NT2/D1 (cell line): ENCODE data around the gene PATZ1.

Experiments
- SUZ12 ChIP-seq: IDR thresholded peaks from 2 replicates; pipeline ENCODE4 v1.6.1; 2011; ENCODE audit not compliant: insufficient read length, insufficient read depth; ENCODE audit errors: extremely low read depth
- YY1 ChIP-seq: IDR thresholded peaks from 2 replicates; pipeline ENCODE4 v1.6.1; 2011; ENCODE audit not compliant: insufficient read length, insufficient read depth
- ZNF274 ChIP-seq: IDR thresholded peaks from 2 replicates; pipeline ENCODE4 v1.6.1; 2011; ENCODE audit warnings: mild to moderate bottlenecking, low read depth, low read length

- TF ChIP-seq ZNF274 = no peak
- TF ChIP-seq YY1 = no peak
- TF ChIP-seq SUZ12 = no peak
These were observed 17.1 kb downstream of the PATZ1 start for GRCh38 chr22:31329029-31329428.
